ENCODE results near the gene MARF1.
"Not testable (repeated sequence)": the region's sequence is repeated elsewhere in the genome, so short reads cannot be mapped to it uniquely, and the experiment has no call there.

MARF1 gene, protein sequence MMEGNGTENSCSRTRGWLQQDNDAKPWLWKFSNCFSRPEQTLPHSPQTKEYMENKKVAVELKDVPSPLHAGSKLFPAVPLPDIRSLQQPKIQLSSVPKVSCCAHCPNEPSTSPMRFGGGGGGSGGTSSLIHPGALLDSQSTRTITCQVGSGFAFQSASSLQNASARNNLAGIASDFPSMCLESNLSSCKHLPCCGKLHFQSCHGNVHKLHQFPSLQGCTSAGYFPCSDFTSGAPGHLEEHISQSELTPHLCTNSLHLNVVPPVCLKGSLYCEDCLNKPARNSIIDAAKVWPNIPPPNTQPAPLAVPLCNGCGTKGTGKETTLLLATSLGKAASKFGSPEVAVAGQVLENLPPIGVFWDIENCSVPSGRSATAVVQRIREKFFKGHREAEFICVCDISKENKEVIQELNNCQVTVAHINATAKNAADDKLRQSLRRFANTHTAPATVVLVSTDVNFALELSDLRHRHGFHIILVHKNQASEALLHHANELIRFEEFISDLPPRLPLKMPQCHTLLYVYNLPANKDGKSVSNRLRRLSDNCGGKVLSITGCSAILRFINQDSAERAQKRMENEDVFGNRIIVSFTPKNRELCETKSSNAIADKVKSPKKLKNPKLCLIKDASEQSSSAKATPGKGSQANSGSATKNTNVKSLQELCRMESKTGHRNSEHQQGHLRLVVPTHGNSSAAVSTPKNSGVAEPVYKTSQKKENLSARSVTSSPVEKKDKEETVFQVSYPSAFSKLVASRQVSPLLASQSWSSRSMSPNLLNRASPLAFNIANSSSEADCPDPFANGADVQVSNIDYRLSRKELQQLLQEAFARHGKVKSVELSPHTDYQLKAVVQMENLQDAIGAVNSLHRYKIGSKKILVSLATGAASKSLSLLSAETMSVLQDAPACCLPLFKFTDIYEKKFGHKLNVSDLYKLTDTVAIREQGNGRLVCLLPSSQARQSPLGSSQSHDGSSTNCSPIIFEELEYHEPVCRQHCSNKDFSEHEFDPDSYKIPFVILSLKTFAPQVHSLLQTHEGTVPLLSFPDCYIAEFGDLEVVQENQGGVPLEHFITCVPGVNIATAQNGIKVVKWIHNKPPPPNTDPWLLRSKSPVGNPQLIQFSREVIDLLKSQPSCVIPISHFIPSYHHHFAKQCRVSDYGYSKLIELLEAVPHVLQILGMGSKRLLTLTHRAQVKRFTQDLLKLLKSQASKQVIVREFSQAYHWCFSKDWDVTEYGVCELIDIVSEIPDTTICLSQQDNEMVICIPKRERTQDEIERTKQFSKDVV (N-terminal part only)

GRCh38 chr16:15643048-15643945, at the start of gene MARF1:
Gene MARF1 (minus strand): TSS chr16:15643154. CDS start chr16:15639233, 3,921 bp downstream.
- DNase-seq (ENCODE audit: low read depth in 3 of 3): peak; percentile 98 to 100 (median 99)

- DNase-seq (ENCODE audit: low read depth in 3 of 3): not testable (repeated sequence)
Observed at GRCh38 chr16:15692508-15692907, 49.6 kb upstream of the MARF1 start.

- DNase-seq (ENCODE audit: low read depth in 3 of 3): no peak
Observed at GRCh38 chr16:15691046-15691445, 48.1 kb upstream of the MARF1 start.

DNA sequence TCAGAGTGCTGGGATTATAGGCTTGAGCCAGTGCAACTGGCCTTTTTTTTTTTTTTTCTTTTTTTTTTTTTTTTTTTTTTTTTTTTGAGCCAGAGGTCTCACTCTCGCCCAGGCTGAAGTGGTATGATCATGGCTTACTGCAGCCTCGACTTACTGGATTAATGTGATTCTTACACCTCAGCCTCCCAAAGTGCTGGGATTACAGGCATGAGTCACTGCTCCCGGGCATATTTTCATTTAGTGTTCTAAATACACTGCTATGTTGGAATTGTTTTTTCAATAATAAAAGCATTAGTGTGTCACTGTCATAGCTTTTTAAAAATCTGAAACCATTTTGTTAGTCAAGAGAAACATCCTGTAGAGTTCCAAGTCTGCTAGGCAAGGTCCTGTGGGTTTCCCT, 47.3 kb upstream of the MARF1 start:
- DNase-seq (ENCODE audit: low read depth in 3 of 3): no peak

GRCh38 chr16:15689290-15689689, 46.3 kb upstream of the MARF1 start:
- DNase-seq (ENCODE audit: low read depth in 3 of 3): no peak

DNA sequence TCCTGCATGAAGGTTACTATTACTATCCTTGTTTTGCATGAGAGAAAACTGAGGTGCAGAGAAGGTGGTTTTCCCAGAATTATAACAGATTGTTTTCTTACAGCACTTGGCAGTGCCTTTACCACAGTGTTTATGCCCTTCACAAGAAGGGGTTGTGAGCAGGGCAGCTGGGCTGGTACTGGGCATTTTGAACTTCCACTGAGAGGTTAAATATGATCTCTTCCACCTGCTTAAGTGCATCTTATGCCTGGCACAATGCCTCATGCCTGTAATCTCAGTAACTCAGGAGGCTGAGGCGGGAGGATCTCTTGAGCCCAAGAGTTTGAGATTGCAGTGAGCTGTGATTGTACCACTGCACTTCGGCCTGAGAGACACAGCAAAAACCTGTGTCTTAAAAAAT, 43.3 kb upstream of the MARF1 start:
- no peak for DNase-seq (ENCODE audit: low read depth in 3 of 3)

DNA sequence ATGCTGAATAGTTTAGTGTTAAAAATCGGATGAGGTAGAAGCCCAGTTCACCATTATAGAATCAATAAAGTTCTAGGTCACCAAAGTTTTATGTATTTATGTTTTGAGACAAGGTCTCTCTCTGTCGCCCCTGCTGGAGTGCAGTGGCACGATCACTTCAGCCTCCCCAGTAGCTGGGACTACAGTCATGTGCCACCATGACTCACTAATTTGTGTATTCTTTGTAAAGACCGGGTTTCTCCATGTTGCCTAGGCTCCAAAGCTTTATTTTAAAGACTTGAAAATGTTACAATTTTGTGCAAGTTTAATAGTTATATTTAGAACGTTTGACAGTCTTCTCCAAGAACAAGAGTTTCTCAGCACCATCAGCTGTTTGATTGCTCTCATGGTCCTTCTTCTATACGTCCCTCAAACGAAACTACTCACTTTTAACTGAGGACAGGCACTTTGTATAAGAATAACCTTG, 39.2 kb upstream of the MARF1 start:
- DNase-seq (ENCODE audit: low read depth in 3 of 3): peak in 2 of 3 experiments; percentile 21

- DNase-seq (ENCODE audit: low read depth in 3 of 3): no peak
Observed at GRCh38 chr16:15677447-15677846, 34.5 kb upstream of the MARF1 start.

DNA sequence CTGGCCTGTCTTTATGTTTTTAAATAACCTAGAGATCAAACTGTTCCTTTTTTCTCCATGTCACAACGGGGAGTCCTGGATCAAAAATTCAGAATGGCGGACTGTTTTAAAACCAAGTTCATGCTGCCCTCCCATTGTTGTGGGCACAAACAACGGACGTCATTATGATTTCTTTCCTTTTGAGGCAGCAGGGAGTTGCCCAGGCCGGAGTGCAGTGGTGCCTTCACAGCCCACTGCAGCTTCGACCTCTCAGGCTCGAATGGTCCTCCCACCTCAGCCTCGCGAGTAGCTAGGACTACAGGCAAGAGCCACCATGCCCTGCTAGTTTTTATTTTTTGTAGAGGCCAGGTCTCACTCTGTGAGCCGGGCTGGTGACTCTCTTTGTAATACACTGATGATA, 33.6 kb upstream of the MARF1 start:
- no peak for DNase-seq (ENCODE audit: low read depth in 3 of 3)

DNA sequence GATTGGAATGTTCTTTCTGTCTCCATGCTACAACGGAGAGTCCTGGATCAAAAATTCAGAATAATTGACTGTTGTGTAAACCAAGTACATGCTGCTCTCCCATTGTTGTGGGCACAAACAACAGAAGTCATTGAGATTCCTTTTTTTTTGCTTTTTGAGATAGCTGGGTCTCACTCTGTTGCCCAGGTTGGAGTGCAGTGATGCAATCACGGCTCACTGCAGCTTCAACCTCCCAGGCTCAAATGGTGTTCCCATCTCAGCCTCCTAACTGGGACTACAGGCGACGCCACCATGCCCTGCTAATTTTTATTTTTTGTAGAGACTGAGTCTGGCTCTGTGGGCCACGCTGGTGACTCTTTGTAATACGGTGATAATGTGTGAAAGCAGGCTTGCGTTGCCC, 31.6 kb upstream of the MARF1 start:
- no peak for DNase-seq (ENCODE audit: low read depth in 3 of 3)

GRCh38 chr16:15672514-15673167, 29.7 kb upstream of the MARF1 start:
- DNase-seq (ENCODE audit: low read depth in 3 of 3): peak in 2 of 3 experiments; percentile 15 to 35

DNA sequence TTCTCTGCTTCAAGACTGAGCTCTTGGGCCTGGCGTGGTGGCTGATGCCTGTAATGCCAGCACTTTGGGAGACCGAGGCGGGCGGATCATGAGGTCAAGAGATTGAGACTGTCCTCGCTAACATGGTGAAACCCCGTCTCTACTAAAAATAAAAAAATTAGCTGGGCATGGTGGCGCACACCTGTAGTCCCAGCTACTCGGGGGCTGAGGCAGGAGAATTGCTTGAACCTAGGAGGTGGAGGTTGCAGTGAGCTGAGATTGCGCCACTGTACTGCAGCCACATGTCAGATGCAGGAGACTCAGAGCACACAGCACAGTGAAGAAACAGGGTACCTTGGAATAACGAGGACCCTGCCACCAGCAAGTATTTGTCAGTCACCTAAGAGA, 29.2 kb upstream of the MARF1 start:
- DNase-seq (ENCODE audit: low read depth in 3 of 3): not testable (repeated sequence)

DNA sequence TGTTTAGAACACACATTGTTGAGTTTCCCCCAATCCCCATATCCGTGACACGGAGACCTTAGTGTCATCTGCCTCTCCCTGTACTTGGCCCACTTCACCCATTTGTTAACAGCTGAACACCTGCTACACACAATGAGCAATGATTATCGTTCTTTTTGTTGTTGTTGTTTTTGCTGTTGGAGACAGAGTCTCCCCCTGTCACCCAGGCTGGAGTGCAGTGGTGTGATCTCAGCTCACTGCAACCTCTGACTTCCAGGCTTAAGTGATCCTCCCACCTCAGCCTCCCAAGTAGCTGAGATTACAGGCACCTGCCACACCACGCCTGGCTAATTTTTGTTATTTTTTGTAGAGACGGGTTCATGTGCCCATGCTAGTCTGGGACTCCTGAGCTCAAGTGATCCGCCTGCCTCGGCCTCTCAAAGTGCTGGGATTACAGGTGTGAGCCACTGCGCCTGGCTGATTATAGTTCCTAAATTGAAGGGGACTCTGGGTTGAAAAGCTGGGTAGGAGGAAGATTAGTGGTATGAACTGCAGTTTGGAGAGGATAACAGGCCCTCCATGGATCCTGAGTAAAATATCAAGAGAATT, 28.7 kb upstream of the MARF1 start:
- no peak for DNase-seq (ENCODE audit: low read depth in 3 of 3)

DNA sequence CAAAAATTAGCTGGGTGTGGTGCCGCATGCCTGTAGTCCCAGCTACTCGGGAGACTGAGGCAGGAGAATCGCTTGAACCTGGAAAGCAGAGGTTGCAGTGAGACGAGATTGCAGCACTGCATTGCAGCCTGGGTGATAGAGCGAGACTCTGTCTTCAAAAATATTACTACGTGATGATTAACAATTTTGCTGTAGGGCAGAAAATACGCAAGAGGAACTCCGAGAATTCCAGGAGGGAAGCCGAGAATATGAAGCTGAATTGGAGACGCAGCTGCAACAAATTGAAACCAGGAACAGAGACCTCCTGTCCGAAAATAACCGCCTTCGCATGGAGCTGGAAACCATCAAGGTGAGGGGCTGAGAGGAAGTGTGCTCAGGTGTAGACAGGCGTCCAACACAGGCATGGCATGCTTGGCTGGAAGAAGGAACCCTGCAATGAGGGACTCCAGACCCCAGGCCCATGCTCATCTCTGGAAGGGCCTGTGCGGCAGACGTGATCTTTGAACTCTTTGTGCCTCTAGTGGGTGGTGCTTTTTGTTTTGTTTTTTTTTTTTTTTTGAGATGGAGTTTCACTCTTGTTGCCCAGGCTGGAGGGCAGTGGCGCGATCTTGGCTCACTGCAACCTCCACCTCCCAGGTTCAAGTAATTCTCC, 24.3 kb upstream of the MARF1 start:
- DNase-seq (ENCODE audit: low read depth in 3 of 3): no peak

- DNase-seq (ENCODE audit: low read depth in 3 of 3): no peak
Observed at GRCh38 chr16:15665107-15665506, 22.2 kb upstream of the MARF1 start.

DNA sequence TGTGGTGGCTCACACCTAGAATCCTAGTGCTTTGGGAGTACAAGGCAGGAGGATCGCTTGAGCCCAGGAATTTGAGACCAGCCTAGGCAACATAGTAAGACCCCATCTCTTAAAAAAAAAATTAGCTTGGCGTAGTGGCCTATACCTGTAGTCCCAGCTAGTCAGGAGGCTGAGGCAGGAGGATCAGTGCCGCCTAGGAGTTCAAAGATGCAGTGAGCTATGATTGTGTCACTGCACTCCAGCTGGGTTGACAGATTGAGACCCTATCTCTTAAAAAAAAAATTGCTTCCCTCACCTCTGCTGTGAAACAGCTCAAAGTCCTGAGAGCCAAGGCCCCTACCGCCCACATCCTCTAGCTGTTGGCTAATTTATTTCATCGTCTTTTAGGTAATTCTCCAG, 17.2 kb upstream of the MARF1 start:
- no peak for DNase-seq (ENCODE audit: low read depth in 3 of 3)

DNA sequence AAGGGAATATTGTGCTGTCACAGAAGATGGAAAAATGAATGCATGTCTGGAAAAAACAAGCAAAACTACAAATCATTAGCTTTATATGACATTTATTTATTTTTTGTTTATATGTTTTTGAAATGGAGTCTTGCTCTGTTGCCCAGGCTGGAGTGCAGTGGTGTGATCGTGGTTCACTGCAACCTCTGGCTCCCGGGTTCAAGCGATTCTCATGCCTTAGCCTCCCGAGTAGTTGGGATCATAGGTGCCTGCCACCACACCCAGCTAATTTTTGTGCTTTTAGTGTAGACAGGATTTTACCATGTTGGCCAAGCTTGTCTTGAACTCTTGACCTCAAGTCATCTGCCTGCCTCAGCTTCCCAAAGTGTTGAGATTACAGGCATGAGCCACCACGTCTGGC, 15.6 kb upstream of the MARF1 start:
- DNase-seq (ENCODE audit: low read depth in 3 of 3): no peak

DNA sequence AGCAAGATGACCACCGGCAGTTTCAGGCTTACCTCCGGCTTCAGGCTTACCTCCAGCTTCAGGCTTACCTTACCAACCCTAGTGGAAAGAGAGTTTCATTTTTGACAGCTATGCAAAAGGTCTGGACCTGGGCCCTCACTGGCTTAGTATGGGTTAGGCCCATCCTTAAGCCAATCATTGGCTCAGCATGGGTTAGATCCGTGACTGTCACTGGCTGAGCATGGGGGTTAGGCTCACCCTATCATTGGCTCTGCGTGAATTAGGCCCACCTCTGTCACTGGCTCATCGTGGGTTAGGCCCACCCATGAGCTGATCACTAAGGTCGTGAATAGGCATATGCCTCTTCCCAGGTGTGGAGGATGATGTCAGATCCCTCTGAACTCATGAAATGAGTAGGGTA, 15.2 kb upstream of the MARF1 start:
- no peak for DNase-seq (ENCODE audit: low read depth in 3 of 3)

GRCh38 chr16:15655561-15655960, 12.6 kb upstream of the MARF1 start:
- not testable (repeated sequence) for DNase-seq (ENCODE audit: low read depth in 3 of 3)
